Liver (tissue), 3 donors: Measurements from ENCODE around the gene FGFR4.

Experiments
- GABPA ChIP-seq, 2 donors: IDR thresholded peaks in 1 of 2; conservative IDR thresholded peaks in 1 of 2; 2 replicates each; pipeline ENCODE4 v1.6.1; 2016; ENCODE audit warnings: antibody characterized with exemption in 2 of 2, mild to moderate bottlenecking in 1 of 2, moderate library complexity in 1 of 2
- TF ChIP-seq, protein P1 (sequence below): fragments of 150-350 bp; IDR thresholded peaks from 2 replicates; pipeline ENCODE4 v1.5.1; 2017; ENCODE audit warnings: improper control_type of control experiment, low read depth, low read length; ENCODE audit not compliant: missing input control
- donor health status: healthy.
- donor health status: healthy.

DNA sequence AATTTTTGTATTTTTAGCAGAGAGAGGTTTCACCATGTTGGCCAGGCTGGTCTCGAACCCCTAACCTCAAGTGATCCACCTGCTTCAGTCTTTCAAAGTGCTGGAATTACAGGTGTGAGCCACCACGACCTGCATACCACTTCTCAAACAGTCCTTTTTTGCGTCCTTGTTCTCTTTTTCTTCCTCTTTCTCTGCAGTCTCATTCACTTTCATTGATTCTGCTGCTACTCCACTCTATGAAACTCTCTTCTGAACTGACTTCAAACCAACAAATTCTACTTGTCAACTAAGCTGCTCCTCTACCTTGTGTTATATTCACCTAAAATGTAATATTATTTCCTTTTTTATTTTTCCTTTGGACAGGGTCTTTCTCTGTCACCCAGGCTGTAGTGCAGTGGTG lies 54.8 kb downstream of the FGFR4 start:
- TF ChIP-seq, protein P1, sequence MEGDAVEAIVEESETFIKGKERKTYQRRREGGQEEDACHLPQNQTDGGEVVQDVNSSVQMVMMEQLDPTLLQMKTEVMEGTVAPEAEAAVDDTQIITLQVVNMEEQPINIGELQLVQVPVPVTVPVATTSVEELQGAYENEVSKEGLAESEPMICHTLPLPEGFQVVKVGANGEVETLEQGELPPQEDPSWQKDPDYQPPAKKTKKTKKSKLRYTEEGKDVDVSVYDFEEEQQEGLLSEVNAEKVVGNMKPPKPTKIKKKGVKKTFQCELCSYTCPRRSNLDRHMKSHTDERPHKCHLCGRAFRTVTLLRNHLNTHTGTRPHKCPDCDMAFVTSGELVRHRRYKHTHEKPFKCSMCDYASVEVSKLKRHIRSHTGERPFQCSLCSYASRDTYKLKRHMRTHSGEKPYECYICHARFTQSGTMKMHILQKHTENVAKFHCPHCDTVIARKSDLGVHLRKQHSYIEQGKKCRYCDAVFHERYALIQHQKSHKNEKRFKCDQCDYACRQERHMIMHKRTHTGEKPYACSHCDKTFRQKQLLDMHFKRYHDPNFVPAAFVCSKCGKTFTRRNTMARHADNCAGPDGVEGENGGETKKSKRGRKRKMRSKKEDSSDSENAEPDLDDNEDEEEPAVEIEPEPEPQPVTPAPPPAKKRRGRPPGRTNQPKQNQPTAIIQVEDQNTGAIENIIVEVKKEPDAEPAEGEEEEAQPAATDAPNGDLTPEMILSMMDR, result no peak
- no peak for TF ChIP-seq GABPA (IDR thresholded peaks at IDR 0.05 in 1 of 2, conservative IDR thresholded peaks at IDR 0.05 in 1 of 2)
